IPS-15b (cell line): ENCODE data around the gene ARHGAP8.

Experiments
- H3K27me3 ChIP-seq: one replicate; pipeline ENCODE4 v1.6.1; 2013; ENCODE audit warnings: low read length; ENCODE audit not compliant: control insufficient read depth, insufficient read depth
- H3K36me3 ChIP-seq: one replicate; pipeline ENCODE4 v1.6.1; 2013; ENCODE audit warnings: low read length; ENCODE audit not compliant: control insufficient read depth, insufficient read depth
- H3K4me1 ChIP-seq: one replicate; pipeline ENCODE4 v1.6.1; 2013; ENCODE audit warnings: mild to moderate bottlenecking, low read length; ENCODE audit not compliant: control insufficient read depth, insufficient read depth
- H3K4me3 ChIP-seq: one replicate; pipeline ENCODE4 v1.5.1; 2013; ENCODE audit warnings: low read depth, low read length
- H3K9ac ChIP-seq: one replicate; pipeline ENCODE4 v1.6.1; 2013; ENCODE audit warnings: low read depth, mild to moderate bottlenecking, low read length
- H3K9me3 ChIP-seq: one replicate; pipeline ENCODE4 v1.6.1; 2013; ENCODE audit warnings: mild to moderate bottlenecking, low read length; ENCODE audit not compliant: control insufficient read depth, insufficient read depth

The ARHGAP8 gene

DNA sequence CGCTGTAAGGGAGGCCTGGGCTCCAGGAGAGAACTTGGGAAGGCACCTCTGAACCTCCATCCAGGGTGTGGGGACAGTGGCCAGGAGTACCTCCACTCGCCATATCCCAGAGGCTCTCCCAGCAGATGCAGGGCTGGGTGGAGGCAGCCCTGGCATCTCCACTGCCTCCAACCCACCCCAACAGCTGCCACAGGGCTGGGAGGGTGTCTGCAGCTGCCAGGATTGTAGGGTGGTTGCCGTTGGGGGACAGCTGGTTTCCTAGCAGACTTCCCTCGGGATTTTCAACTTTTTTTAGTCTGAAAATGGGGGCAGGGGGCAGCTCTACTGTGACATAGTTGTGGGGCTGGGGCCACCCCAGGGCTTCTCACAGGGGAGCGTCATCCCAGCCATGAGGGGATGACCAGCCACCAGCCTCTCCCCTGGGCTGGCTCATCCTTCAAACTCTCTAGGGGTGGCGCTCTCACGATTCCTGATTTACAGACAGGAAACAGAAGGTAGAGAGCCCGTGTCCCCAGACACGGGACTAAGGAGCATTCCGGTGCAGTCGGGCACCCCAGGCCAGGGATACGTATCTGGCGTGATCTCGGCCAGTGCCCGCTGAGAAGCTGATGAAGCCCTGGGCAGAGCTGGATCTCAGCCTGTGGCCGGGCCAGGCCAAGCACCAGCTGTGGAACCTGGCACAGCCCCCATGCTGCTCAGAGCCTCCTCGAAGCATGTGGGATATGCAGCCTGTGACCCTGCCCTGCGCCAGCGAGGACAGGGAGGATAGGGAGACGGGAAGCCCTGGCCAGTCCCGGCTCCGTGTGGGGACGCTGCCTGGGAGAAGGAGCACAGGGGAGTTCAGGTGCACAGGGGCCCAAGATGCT lies 40.5 kb upstream of the ARHGAP8 start:
- Histone ChIP-seq H3K4me1 (no peaks in the 10 kb centered on the region), H3K27me3 (no peaks in the 10 kb centered on the region), H3K4me3 (no peak overlapping the region), H3K9ac (no peak overlapping the region), H3K9me3 (no peaks in the 10 kb centered on the region), H3K36me3 (peaks cover 2% of the 10 kb centered on the region)

DNA sequence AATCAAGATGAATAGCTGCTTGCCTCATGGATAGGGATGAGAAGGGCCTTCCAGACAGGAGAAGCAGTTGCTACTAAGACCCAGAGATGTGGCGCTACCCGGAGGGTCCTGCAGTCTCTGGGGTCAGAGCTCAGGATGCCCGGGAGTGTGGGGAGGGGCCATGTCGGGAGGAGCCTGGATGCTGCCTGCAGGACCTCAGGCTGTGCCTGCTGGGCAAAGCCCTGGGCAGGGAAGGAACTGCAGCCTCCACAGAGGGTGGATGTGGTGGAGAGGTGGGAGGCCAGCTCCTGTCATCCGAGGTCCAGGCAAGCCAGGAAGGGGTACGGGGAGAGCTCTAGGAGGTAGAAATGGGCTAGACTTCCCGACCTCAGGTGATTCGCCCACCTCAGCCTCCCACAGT lies 39.4 kb upstream of the ARHGAP8 start:
- no peaks in the 10 kb centered on the region for H3K4me1 ChIP-seq
- H3K9ac ChIP-seq: no peak overlapping the region
- no peaks in the 10 kb centered on the region for H3K27me3 ChIP-seq
- no peaks in the 10 kb centered on the region for H3K9me3 ChIP-seq
- H3K36me3 ChIP-seq: peaks cover 2% of the 10 kb centered on the region
- no peak overlapping the region for H3K4me3 ChIP-seq

DNA sequence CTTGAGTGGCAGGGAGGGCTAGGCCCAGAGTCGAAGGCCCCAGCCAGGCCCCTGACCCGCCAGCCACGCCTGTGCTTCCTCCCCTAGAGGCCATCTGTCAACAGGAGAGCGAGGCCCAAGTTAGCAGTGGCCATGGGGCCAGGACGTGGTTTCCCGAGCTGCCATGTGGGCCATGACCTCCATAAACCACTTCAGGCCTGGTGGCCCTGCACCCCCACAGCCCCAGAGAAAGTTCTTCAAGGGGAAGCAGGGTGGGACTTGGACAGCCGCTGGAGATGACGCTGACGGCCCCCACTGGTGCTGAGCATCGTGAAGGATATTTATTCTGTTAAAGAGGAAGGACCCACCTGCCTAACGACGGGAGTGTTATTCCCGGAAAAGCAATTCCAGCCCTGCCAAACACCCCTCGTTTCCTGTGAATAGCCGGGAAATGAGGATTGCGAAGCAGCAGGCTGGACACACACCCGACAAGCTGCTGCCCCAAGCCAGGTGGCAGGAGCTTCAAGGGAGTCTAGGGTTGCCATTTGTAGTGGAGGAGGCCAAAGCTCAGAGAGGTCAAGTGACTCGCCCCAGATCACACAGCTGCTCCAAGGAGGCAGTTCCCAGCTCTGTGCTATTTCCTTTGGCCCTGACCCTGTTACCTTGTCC lies 37.5 kb upstream of the ARHGAP8 start:
- no peaks in the 10 kb centered on the region for H3K27me3 ChIP-seq
- no peak overlapping the region for H3K4me3 ChIP-seq
- no peaks in the 10 kb centered on the region for H3K9me3 ChIP-seq
- no peak overlapping the region for H3K9ac ChIP-seq
- no peaks in the 10 kb centered on the region for H3K4me1 ChIP-seq
- peaks cover 2% of the 10 kb centered on the region for H3K36me3 ChIP-seq

DNA sequence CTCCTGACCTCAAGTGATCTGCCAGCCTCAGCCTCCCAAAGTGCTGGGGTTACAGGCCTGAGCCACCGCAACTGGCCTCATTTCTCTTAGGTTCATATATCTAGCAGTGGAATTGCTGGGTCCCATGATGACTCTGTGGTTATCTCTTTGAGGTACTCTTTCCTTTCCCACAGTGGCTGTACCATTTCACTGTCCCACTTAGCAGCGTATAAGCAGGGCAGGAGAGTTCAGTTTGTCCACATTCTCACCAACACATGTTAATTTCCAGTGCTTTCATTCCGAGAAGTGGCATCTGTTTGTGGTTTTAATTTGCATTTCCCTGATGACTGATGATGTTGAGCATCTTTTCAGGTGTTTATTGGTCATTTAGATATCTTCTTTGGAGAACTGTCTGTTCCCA lies 34.0 kb upstream of the ARHGAP8 start:
- Histone ChIP-seq H3K27me3 (no peaks in the 10 kb centered on the region), H3K36me3 (peaks cover 2% of the 10 kb centered on the region), H3K9ac (no peak overlapping the region), H3K9me3 (no peaks in the 10 kb centered on the region), H3K4me1 (no peaks in the 10 kb centered on the region), H3K4me3 (no peak overlapping the region)

DNA sequence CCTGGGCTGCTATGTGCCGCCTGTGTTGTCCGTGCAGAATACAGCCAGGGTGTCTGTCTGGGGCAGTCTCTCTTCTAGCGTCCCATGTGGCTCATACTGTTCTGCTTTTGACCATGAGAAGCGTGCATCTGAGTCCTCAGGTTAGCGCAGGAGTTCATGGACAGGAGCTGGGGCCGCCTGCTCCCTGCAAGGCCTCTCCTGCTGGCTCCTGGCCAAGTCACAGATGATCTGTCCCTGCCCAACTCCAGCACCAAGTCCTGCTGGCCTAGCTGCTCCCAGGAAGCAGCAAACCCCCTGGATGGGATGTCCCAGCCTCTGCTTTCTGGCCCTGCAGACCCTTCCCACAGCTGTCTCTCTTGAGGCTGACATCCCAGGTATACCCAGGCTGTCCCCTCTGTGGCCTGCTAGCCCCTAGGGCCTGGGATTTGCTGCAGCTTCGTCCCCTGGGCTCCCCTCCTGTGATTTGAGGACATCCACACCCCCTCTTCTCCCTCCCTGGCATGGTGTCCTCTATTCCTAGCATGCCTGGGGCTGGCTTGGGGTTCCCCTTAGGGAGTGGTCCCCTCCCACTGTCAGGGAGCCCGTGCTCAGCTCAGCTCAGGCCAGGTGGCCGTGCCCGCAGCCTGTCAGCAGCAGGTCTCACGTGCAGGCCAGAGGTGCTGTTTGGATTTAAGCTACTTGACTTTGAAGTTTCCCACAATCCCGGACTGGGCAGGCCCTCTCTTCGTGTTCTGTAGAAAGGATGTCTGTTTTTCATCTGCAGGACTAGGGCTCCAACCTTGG lies 32.6 kb upstream of the ARHGAP8 start:
- H3K9me3 ChIP-seq: no peaks in the 10 kb centered on the region
- no peaks in the 10 kb centered on the region for H3K4me1 ChIP-seq
- no peak overlapping the region for H3K9ac ChIP-seq
- no peak overlapping the region for H3K4me3 ChIP-seq
- peaks cover under 1% of the 10 kb centered on the region for H3K36me3 ChIP-seq
- no peaks in the 10 kb centered on the region for H3K27me3 ChIP-seq

DNA sequence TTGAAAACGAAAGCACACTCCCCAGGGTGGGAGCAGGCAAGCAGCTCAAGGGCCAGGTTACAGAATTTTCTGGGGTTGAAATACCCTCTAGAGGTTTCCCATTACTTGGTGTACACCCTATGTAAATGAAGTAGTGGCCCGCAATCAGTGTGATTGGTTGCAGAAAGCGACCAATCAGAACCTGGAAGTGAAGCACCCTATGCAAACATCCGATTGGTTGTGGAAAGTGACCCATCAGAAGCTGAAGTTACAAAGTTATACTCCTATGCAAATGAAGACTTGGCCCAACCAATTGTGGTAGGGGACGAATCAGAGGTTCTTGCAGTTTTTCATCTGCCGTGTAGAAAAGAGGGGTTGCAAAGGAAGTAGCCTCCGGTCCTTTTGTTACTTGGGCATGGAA lies 31.2 kb upstream of the ARHGAP8 start:
- Histone ChIP-seq H3K9me3 (no peaks in the 10 kb centered on the region), H3K27me3 (no peaks in the 10 kb centered on the region), H3K4me3 (no peak overlapping the region), H3K9ac (no peak overlapping the region), H3K36me3 (peaks cover 6% of the 10 kb centered on the region), H3K4me1 (no peaks in the 10 kb centered on the region)

DNA sequence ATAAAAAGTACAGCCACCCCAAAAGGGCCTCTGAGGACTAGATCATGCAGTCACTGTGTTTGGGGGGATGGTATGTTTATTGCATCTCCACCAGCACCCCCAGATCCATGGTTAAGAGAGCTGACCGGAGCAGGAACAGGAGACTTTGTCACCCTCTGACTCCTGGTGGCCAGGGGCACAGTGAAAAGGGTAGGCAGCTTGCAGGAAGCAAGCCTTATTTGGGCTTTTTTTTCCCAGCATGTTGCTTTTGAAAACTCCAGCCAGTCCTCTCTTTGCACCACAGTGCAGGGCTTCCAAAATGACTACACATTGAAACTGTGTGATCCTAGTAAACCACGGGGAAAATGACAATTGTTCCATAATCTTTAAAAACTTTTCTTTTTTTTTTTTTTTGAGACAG lies 29.8 kb upstream of the ARHGAP8 start:
- Histone ChIP-seq H3K4me1 (no peaks in the 10 kb centered on the region), H3K9me3 (no peaks in the 10 kb centered on the region), H3K4me3 (no peak overlapping the region), H3K36me3 (peaks cover 6% of the 10 kb centered on the region), H3K9ac (no peak overlapping the region), H3K27me3 (no peaks in the 10 kb centered on the region)

DNA sequence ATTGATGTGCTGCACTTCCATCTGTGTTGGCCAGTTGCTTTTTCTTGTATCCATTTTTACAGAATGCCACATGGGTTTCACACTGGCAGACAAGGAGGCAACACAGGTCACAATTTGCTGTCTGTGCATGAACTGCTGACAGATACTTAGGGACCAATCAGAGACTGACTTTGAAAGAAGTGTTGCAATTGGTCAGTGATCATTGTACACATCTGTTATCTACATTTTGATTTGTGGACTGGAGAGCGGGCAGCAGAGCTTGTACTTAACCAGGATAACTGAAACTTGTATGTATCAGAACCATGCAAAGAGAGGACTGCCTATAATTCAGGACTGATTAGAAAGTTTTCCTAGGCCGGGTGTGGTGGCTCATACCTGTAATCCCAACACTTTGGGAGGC lies 28.6 kb upstream of the ARHGAP8 start:
- H3K9ac ChIP-seq: no peak overlapping the region
- H3K36me3 ChIP-seq: peaks cover 6% of the 10 kb centered on the region
- no peaks in the 10 kb centered on the region for H3K9me3 ChIP-seq
- no peaks in the 10 kb centered on the region for H3K27me3 ChIP-seq
- no peaks in the 10 kb centered on the region for H3K4me1 ChIP-seq
- H3K4me3 ChIP-seq: no peak overlapping the region

DNA sequence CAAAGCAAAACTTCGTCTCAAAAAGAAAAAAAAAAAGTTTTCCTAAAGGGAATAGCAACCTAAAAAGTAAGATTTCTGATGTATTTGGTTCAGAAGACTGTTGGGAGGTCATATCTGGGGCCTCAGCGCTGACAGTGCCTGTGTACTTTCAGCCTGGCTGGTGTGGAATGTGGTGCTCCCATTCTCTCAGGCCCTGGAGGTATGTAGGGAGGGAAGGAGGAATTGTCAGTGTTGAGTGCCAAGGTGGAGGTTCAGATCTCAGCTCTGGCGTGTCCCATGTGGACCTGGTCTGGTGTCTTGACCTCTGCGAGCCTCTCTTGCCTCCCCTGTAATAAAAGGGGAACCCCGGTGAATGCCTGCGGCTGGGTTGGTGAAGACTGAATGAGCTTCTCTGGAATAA lies 28.0 kb upstream of the ARHGAP8 start:
- no peaks in the 10 kb centered on the region for H3K9me3 ChIP-seq
- H3K9ac ChIP-seq: no peak overlapping the region
- peaks cover 9% of the 10 kb centered on the region for H3K36me3 ChIP-seq
- no peaks in the 10 kb centered on the region for H3K27me3 ChIP-seq
- no peak overlapping the region for H3K4me3 ChIP-seq
- no peaks in the 10 kb centered on the region for H3K4me1 ChIP-seq

DNA sequence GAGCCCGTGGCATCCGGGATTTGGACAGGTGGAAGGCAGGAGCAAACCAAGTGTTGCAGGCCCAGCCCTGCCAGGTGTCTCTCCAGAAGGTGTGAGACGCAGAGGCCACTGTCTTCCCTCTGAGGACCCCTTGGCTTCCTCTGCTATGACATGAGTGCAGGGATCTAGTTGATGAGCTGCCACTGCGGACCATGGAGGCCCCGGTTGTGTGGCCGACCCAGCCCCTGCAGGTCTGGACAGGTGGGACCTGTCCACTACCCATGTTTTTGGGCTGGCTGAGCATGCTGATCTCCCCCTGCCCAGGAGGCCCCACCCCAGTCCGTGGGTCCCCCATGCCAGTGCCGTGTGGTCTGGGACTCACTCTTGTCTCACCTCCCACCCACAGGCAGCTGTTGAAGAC lies 27.5 kb upstream of the ARHGAP8 start:
- Histone ChIP-seq H3K4me1 (no peaks in the 10 kb centered on the region), H3K36me3 (peaks cover 10% of the 10 kb centered on the region), H3K9me3 (no peaks in the 10 kb centered on the region), H3K4me3 (no peak overlapping the region), H3K27me3 (no peaks in the 10 kb centered on the region), H3K9ac (no peak overlapping the region)

DNA sequence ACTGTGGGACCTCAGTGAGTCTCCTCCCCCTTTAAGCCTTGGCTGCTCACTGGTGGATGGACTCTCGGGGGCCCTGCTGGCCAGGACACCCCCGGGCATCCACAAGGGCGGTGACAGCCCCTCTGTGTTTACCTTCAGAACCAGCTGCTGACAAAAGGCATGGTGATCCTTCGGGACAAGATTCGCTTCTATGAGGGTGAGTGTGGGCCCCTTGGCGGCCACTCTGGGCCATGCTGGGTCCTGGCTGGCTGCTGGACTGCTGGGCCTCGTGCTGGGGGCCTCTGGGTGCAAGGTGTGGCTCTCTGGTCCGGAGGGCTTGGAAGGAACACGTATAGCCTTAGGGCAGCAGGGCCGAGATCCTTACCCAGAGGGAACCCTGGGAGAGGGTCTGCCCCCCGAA lies 25.9 kb upstream of the ARHGAP8 start:
- H3K4me3 ChIP-seq: no peak overlapping the region
- H3K9me3 ChIP-seq: no peaks in the 10 kb centered on the region
- no peak overlapping the region for H3K9ac ChIP-seq
- no peaks in the 10 kb centered on the region for H3K27me3 ChIP-seq
- H3K36me3 ChIP-seq: peaks cover 10% of the 10 kb centered on the region
- H3K4me1 ChIP-seq: no peaks in the 10 kb centered on the region
